Endothelial cell of umbilical vein (primary cell): ENCODE data around the gene ANP32E. TPM values are rescaled to one million over a fixed set of nuclear protein-coding genes. Genes with fewer than 3 reads are reported as not detected.
"Not testable (repeated sequence)": the region's sequence is repeated elsewhere in the genome, so short reads cannot be mapped to it uniquely, and the experiment has no call there.

Source experiments
- BruUV-seq: library from RNA; stranded (reverse); fragments of 400-500 nt; replicated peaks from 2 replicates; lab custom pipeline; 2021; lab: Mats Ljungman, UMichigan
- CTCF ChIA-PET: fragments of 300-600, 350-600 bp; sonication (Branson Sonifier 250); formaldehyde crosslinking; loops from one replicate; lab custom pipeline; 2021; ENCODE audit warnings: antibody characterized with exemption, inconsistent platforms; lab: Charles Lee
- POLR2A ChIA-PET: fragments of 300-600, 350-600 bp; sonication (Branson Sonifier 250); formaldehyde crosslinking; loops from one replicate; lab custom pipeline; 2021; ENCODE audit warnings: antibody characterized with exemption, inconsistent platforms; lab: Charles Lee
- DNase-seq: peaks from one replicate; pipeline ENCODE4 v3.0.0-alpha.2; 2011; ENCODE audit warnings: low read depth, low spot score
- FAIRE-seq: peaks from 2 replicates; lab custom pipeline; 2011; peaks lifted over from hg19 to GRCh38; lab: Jason Lieb, UNC
- H2AFZ ChIP-seq: 2 replicates; pipeline ENCODE4 v1.6.0; 2012; ENCODE audit warnings: low read depth, low read length, control low read depth, inconsistent platforms
- H3K27ac ChIP-seq: 2 replicates; pipeline ENCODE4 v1.5.1; 2011; ENCODE audit warnings: low read depth, mild to moderate bottlenecking, control low read depth, low read length, moderate library complexity; ENCODE audit not compliant: insufficient read depth
- H3K27me3 ChIP-seq, 2 experiments: 2 replicates each; pipeline versions ENCODE4 v1.6.0 to v1.6.1; 2011; ENCODE audit warnings: low read length in 2 of 2, mixed read lengths in 1 of 2; ENCODE audit not compliant: control insufficient read depth in 2 of 2, insufficient read depth in 2 of 2
- H3K36me3 ChIP-seq, 2 experiments: 2 replicates in 1 of 2; 3 replicates in 1 of 2; pipeline ENCODE4 v1.5.1; 2011; ENCODE audit warnings: low read length in 2 of 2, mild to moderate bottlenecking in 1 of 2, moderate library complexity in 1 of 2; ENCODE audit not compliant: control insufficient read depth in 2 of 2, insufficient read depth in 2 of 2; ENCODE audit errors: extremely low read depth in 1 of 2
- H3K4me1 ChIP-seq: 3 replicates; pipeline ENCODE4 v1.5.1; 2011; ENCODE audit warnings: mild to moderate bottlenecking, low read length; ENCODE audit not compliant: control insufficient read depth, insufficient read depth; ENCODE audit errors: extremely low read depth
- H3K4me2 ChIP-seq: 2 replicates; pipeline ENCODE4 v1.6.1; 2011; ENCODE audit warnings: low read length, control low read depth, mixed read lengths; ENCODE audit not compliant: insufficient read depth
- H3K4me3 ChIP-seq, 3 experiments: fragments of 200-600 bp in 1 of 3; sonication (generic), shearing (Covaris generic) in 1 of 3; replicated peaks in 1 of 3; 2 replicates each; pipeline ENCODE4 v1.5.1; 2011 to 2016; ENCODE audit warnings: control low read depth in 3 of 3, low read length in 3 of 3, mild to moderate bottlenecking in 2 of 3, inconsistent platforms in 1 of 3, low read depth in 1 of 3, moderate library complexity in 1 of 3; ENCODE audit not compliant: insufficient read depth in 1 of 3
- H3K79me2 ChIP-seq: 2 replicates; pipeline ENCODE4 v1.6.0; 2012; ENCODE audit warnings: low read length, inconsistent platforms; ENCODE audit not compliant: control insufficient read depth, insufficient read depth
- H3K9ac ChIP-seq: replicated peaks from 2 replicates; pipeline ENCODE3; 2011; ENCODE audit warnings: low read length, control low read depth; ENCODE audit not compliant: insufficient read depth; ENCODE audit errors: extremely low read depth
- H3K9me1 ChIP-seq: replicated peaks from 3 replicates; pipeline ENCODE4 v1.6.0; 2011; ENCODE audit warnings: mild to moderate bottlenecking, low read length; ENCODE audit not compliant: control insufficient read depth, insufficient read depth; ENCODE audit errors: extremely low read depth
- H3K9me3 ChIP-seq: replicated peaks from 2 replicates; pipeline ENCODE4 v1.5.1; 2012; ENCODE audit warnings: low read length, inconsistent platforms; ENCODE audit not compliant: control insufficient read depth, insufficient read depth
- H4K20me1 ChIP-seq: replicated peaks from 2 replicates; pipeline ENCODE3; 2011; ENCODE audit warnings: mild to moderate bottlenecking, low read length; ENCODE audit not compliant: control insufficient read depth, insufficient read depth; ENCODE audit errors: extremely low read depth
- CTCF ChIP-seq, 2 donors: IDR thresholded peaks; 1 replicate in 1 of 2; 2 replicates in 1 of 2; pipeline ENCODE4 v1.5.1; 2011; ENCODE audit warnings: low read length in 2 of 2, mild to moderate bottlenecking in 2 of 2, moderate library complexity in 2 of 2, control low read depth in 1 of 2, inconsistent platforms in 1 of 2, low read depth in 1 of 2; ENCODE audit not compliant: insufficient read depth in 1 of 2; ENCODE audit errors: extremely low read depth in 1 of 2
- EZH2 ChIP-seq: IDR thresholded peaks from 2 replicates; pipeline ENCODE4 v1.6.1; 2012; ENCODE audit warnings: borderline replicate concordance, low read depth, mild to moderate bottlenecking, moderate library complexity, low read length, inconsistent platforms; ENCODE audit not compliant: severe bottlenecking
- FOS ChIP-seq: IDR thresholded peaks from 2 replicates; pipeline ENCODE4 v1.6.1; 2011; ENCODE audit warnings: mild to moderate bottlenecking, low read length, moderate library complexity, borderline replicate concordance; ENCODE audit not compliant: insufficient read depth
- GATA2 ChIP-seq: IDR thresholded peaks from 2 replicates; pipeline ENCODE4 v1.7.0; 2011; ENCODE audit warnings: low read depth, mild to moderate bottlenecking, moderate library complexity, mixed read lengths, low read length; ENCODE audit not compliant: insufficient read length, insufficient read depth
- JUN ChIP-seq: IDR thresholded peaks from 2 replicates; pipeline ENCODE4 v1.6.1; 2011; ENCODE audit warnings: borderline replicate concordance, low read depth; ENCODE audit not compliant: insufficient read length, insufficient read depth
- MYC ChIP-seq: IDR thresholded peaks from one replicate; pipeline ENCODE4 v1.6.1; 2011; ENCODE audit warnings: mild to moderate bottlenecking, low read depth, low read length
- POLR2A ChIP-seq: IDR thresholded peaks from 2 replicates; pipeline ENCODE4 v1.6.1; 2012; ENCODE audit warnings: low read depth, mild to moderate bottlenecking, control low read depth, low read length
- POLR2AphosphoS5 ChIP-seq: IDR thresholded peaks from 2 replicates; pipeline ENCODE4 v1.6.1; 2012; ENCODE audit warnings: low read depth, mild to moderate bottlenecking, control low read depth, low read length, moderate library complexity; ENCODE audit not compliant: insufficient read depth
- dilution Hi-C: fragments of 300-500 bp; cut with MboI; formaldehyde crosslinking; loops from one replicate; pipeline ENCODE4 v1.15.0; 2019; ENCODE audit warnings: low sequenced_read_pairs; ENCODE audit not compliant: extremely low pct_ligation_motif_present
- intact Hi-C: fragments of 100-400 bp; cut with micrococcal nuclease; formaldehyde crosslinking; loops from one replicate; pipeline ENCODE4 v1.10.0; 2022
- polyA plus RNA-seq, 4 experiments: library from polyadenylated mRNA; depleted of rRNA in 3 of 4; stranded (reverse) in 3 of 4; unstranded in 1 of 4; fragments of >200 nt; gene quantifications; 2 replicates each; pipeline versions ENCODE4 v1.2.1 to v1.2.3, GENCODE V29; 2011 to 2012; ENCODE audit warnings: missing spikeins in 1 of 4
- total RNA-seq: library from RNA; stranded (reverse); gene quantifications from 2 replicates; pipeline ENCODE4 v1.2.3, GENCODE V29; 2021
- TF ChIP-seq, protein P1 (sequence below): IDR thresholded peaks from 2 replicates; pipeline ENCODE4 v1.6.1; 2011; ENCODE audit not compliant: insufficient read depth, insufficient read length

ANP32E gene
- total and polyA plus RNA-seq, 2 donors (not counting 3 experiments of a cell fraction or from before 2014, with no cell fraction given), result 6.8 to 53.4 TPM

DNA sequence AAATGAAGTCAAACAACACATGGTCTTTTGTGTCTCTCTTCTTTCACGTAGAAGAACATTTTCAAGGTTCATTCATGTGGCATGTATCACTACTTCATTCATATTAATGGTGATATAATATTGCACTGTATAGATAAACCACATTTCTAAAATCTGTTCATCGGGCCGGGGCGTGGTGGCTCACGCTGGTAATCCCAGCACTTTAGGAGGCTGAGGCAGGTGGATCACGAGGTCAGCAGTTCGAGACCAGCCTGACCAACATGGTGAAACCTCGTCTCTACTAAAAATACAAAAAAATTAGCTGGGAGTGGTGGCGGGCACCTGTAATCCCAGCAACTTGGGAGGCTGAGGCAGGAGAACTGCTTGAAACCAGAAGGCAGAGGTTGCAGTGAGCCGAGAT lies 7.7 kb downstream of the ANP32E start:
- H3K4me1 ChIP-seq, H3K27ac ChIP-seq, BruUV-seq, dilution Hi-C loops, H3K9ac ChIP-seq, FAIRE-seq, H2AFZ ChIP-seq, intact Hi-C loops, H3K27me3 ChIP-seq, H3K9me1 ChIP-seq, H3K4me2 ChIP-seq, H3K9me3 ChIP-seq, POLR2A ChIA-PET, H4K20me1 ChIP-seq, H3K36me3 ChIP-seq, CTCF ChIA-PET, H3K4me3 ChIP-seq, DNase-seq: not testable (repeated sequence)
- H3K79me2 ChIP-seq, result peaks cover 15% of the 10 kb centered on the region

- no peak overlapping the region for H3K9ac ChIP-seq
- dilution Hi-C loops (no loop called here), intact Hi-C loops (no loop called here)
- no TSS peak for BruUV-seq
- peaks cover 4 to 7% of the 10 kb centered on the region in 2 experiments for H3K36me3 ChIP-seq
- H3K4me2 ChIP-seq, result no peak overlapping the region
- no peaks in the 10 kb centered on the region for H3K4me1 ChIP-seq
- no peaks in the 10 kb centered on the region for H3K9me1 ChIP-seq
- POLR2A ChIA-PET, result no interaction called here
- no peaks in the 10 kb centered on the region for H3K27me3 ChIP-seq
- FAIRE-seq (no peak), DNase-seq (no peak)
- no peak overlapping the region for H2AFZ ChIP-seq
- CTCF ChIA-PET, result no interaction called here
- no peak overlapping the region for H3K4me3 ChIP-seq
- no peaks in the 10 kb centered on the region for H4K20me1 ChIP-seq
- peaks cover 7% of the 10 kb centered on the region for H3K79me2 ChIP-seq
- H3K27ac ChIP-seq, result no peak overlapping the region
- H3K9me3 ChIP-seq, result no peaks in the 10 kb centered on the region
- TF ChIP-seq POLR2A (no peak), MYC (no peak), FOS (no peak), CTCF (IDR thresholded peaks at IDR 0.05; ENCODE audit: extremely low read depth in 1 of 2, insufficient read depth in 1 of 2, low read depth in 1 of 2, low read length in 2 of 2) (no peak), GATA2 (no peak), POLR2AphosphoS5 (no peak), EZH2 (no peak), JUN (no peak)
- TF ChIP-seq, protein P1, sequence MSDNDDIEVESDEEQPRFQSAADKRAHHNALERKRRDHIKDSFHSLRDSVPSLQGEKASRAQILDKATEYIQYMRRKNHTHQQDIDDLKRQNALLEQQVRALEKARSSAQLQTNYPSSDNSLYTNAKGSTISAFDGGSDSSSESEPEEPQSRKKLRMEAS, result no peak
Observed at GRCh38 chr1:150227228-150227627, 8.7 kb downstream of the ANP32E start.
